MM.1S (cell line): ENCODE results near the gene SREBF1.

Experiments
- DNase-seq: peaks from one replicate; pipeline ENCODE4 v3.0.0-alpha.2; 2015
- H2AFZ ChIP-seq: fragments of 300-600 bp; sonication (generic); 2 replicates; pipeline ENCODE4 v1.6.0; 2016; ENCODE audit warnings: antibody characterized with exemption, low read length
- H3F3A ChIP-seq: fragments of 300-600 bp; sonication (generic); 2 replicates; pipeline ENCODE4 v1.6.1; 2016; ENCODE audit warnings: mild to moderate bottlenecking, antibody characterized with exemption, low read length, moderate library complexity, mixed read lengths; ENCODE audit not compliant: insufficient read depth
- H3K27ac ChIP-seq: fragments of 300-600 bp; sonication (generic); 2 replicates; pipeline ENCODE4 v1.5.1; 2016; ENCODE audit warnings: mild to moderate bottlenecking, low read length
- H3K27me3 ChIP-seq: fragments of 300-600 bp; sonication (generic); replicated peaks from 2 replicates; pipeline ENCODE4 v1.6.0; 2016; ENCODE audit warnings: low read length; ENCODE audit not compliant: insufficient read depth
- H3K36me3 ChIP-seq: fragments of 300-600 bp; sonication (generic); replicated peaks from 2 replicates; pipeline ENCODE4 v1.6.1; 2016; ENCODE audit warnings: mild to moderate bottlenecking, low read length, mixed read lengths; ENCODE audit not compliant: insufficient read depth
- H3K4me1 ChIP-seq: fragments of 300-600 bp; sonication (generic); 2 replicates; pipeline ENCODE4 v1.6.1; 2016; ENCODE audit warnings: low read length, mixed read lengths
- H3K4me2 ChIP-seq: fragments of 300-600 bp; sonication (generic); 2 replicates; pipeline ENCODE4 v1.6.0; 2016; ENCODE audit warnings: low read depth, low read length
- H3K4me3 ChIP-seq: fragments of 300-600 bp; sonication (generic); 2 replicates; pipeline ENCODE4 v1.5.1; 2016; ENCODE audit warnings: low read length, mixed read lengths
- H3K79me2 ChIP-seq: fragments of 300-600 bp; sonication (generic); 2 replicates; pipeline ENCODE4 v1.6.1; 2016; ENCODE audit warnings: mixed run types, low read length, mixed read lengths
- H3K9ac ChIP-seq: fragments of 300-600 bp; sonication (generic); 2 replicates; pipeline ENCODE4 v1.6.1; 2016; ENCODE audit warnings: low read length, mixed read lengths
- H3K9me2 ChIP-seq: fragments of 300-600 bp; sonication (generic); replicated peaks from 2 replicates; pipeline ENCODE4 v1.6.1; 2016; ENCODE audit warnings: mild to moderate bottlenecking, low read length, mixed read lengths; ENCODE audit not compliant: insufficient read depth
- H3K9me3 ChIP-seq: fragments of 300-600 bp; sonication (generic); replicated peaks from 2 replicates; pipeline ENCODE4 v1.6.1; 2016; ENCODE audit warnings: mild to moderate bottlenecking, low read length, mixed read lengths; ENCODE audit not compliant: insufficient read depth
- H4K20me1 ChIP-seq: fragments of 300-600 bp; sonication (generic); 2 replicates; pipeline ENCODE4 v1.6.1; 2016; ENCODE audit warnings: mild to moderate bottlenecking, low read length, moderate library complexity, mixed read lengths; ENCODE audit not compliant: insufficient read depth
- EZH2 ChIP-seq: fragments of 300-600 bp; sonication (generic); optimal IDR thresholded peaks from 2 replicates; pipeline ENCODE3; 2017; ENCODE audit warnings: low read depth, mild to moderate bottlenecking, antibody characterized with exemption, low read length, mixed read lengths
- EZH2phosphoT487 ChIP-seq: fragments of 300-600 bp; sonication (generic); IDR thresholded peaks from 2 replicates; pipeline ENCODE4 v1.6.1; 2018; ENCODE audit warnings: antibody characterized with exemption, low read length
- TF ChIP-seq, protein P1 (sequence below): fragments of 300-600 bp; sonication (generic); IDR thresholded peaks from 2 replicates; pipeline ENCODE4 v1.5.1; 2016; ENCODE audit warnings: antibody characterized with exemption, low read length, mixed read lengths

The SREBF1 gene

GRCh38 chr17:17782523-17783115, 54.2 kb downstream of the SREBF1 start:
- no peak for DNase-seq
- H3K9me2 ChIP-seq: no peaks in the 10 kb centered on the region
- H3K36me3 ChIP-seq: no peaks in the 10 kb centered on the region
- no peaks in the 10 kb centered on the region for H4K20me1 ChIP-seq
- H3K79me2 ChIP-seq: peaks cover 25% of the 10 kb centered on the region
- peak overlapping the region; percentile 92 for H3K4me2 ChIP-seq
- peak overlapping the region; percentile 32; the same call in 1 of the 2 replicates for H3K9ac ChIP-seq
- H3K27me3 ChIP-seq: no peaks in the 10 kb centered on the region
- peak overlapping the region; percentile 26; the same call in 1 of the 2 replicates for H2AFZ ChIP-seq
- 0 out of 2 replicates have a peak, but pooled peaks cover 5% of the 10 kb centered on the region for H3F3A ChIP-seq
- H3K27ac ChIP-seq: no peak overlapping the region
- no peaks in the 10 kb centered on the region for H3K4me1 ChIP-seq
- H3K9me3 ChIP-seq: no peaks in the 10 kb centered on the region
- TF ChIP-seq EZH2: no peak
- TF ChIP-seq, protein P1, sequence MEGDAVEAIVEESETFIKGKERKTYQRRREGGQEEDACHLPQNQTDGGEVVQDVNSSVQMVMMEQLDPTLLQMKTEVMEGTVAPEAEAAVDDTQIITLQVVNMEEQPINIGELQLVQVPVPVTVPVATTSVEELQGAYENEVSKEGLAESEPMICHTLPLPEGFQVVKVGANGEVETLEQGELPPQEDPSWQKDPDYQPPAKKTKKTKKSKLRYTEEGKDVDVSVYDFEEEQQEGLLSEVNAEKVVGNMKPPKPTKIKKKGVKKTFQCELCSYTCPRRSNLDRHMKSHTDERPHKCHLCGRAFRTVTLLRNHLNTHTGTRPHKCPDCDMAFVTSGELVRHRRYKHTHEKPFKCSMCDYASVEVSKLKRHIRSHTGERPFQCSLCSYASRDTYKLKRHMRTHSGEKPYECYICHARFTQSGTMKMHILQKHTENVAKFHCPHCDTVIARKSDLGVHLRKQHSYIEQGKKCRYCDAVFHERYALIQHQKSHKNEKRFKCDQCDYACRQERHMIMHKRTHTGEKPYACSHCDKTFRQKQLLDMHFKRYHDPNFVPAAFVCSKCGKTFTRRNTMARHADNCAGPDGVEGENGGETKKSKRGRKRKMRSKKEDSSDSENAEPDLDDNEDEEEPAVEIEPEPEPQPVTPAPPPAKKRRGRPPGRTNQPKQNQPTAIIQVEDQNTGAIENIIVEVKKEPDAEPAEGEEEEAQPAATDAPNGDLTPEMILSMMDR: no peak
- no peak for TF ChIP-seq EZH2phosphoT487
- peak overlapping the region; percentile 50; the same call in 1 of the 2 replicates for H3K4me3 ChIP-seq

DNA sequence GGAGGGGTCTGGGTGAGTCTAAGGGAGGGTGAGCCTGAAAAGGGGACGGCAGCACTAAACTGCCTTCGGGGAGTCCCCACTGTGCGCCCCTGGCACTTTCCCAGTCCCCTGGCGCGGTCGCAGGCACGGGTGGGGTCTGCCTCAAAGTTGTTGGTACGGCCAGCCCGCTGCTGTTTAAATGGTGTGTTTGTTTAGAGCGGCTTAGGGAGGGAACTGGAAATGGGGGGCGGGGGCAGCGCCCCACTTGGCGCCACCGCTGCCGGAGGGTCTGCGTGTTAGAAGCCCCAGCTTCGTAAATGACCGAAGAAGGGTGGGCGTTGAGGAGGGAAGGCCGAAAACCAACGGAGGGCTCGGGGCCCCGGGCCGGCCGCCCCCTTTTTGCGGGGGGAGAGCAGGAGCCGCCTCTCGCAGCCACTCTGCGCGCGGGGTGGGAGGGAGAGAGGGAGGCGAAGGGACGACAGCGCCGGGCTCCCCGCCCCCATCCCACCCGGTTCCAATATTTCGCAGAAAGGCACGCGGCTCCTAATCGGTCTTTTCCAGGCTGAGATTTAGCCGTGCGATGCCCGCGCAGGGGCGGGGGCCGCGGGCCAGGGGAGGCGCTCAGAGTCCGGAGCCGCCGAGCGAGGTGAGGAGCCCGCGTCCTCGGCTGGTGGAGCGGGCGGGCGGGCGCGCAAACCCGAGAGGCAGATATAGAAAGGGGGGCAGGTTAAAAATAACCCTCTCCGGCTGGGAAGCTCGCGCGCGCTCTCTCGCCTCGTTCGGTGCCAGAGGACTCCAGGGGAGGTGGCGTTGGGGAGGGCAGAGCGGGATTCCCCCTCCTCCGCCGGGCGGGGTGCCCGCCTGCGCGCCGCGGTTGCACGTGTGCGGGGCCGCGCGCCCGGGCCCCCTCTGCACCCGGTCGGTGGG, 54.9 kb downstream of the SREBF1 start:
- Histone ChIP-seq H3F3A (0 out of 2 replicates have a peak, but pooled peaks cover 5% of the 10 kb centered on the region), H3K4me2 (peak overlapping the region; percentile 92; the same call in 1 of the 2 replicates), H3K9ac (no peak overlapping the region), H3K27ac (no peak overlapping the region), H3K4me1 (no peaks in the 10 kb centered on the region), H3K4me3 (no peak overlapping the region; the same call in 1 of the 2 replicates), H4K20me1 (no peaks in the 10 kb centered on the region), H2AFZ (no peak overlapping the region), H3K79me2 (peaks cover 25% of the 10 kb centered on the region), H3K9me3 (no peaks in the 10 kb centered on the region), H3K27me3 (no peaks in the 10 kb centered on the region), H3K36me3 (no peaks in the 10 kb centered on the region), H3K9me2 (no peaks in the 10 kb centered on the region)
- TF ChIP-seq, protein P1: no peak
- TF ChIP-seq EZH2phosphoT487 (no peak), EZH2 (no peak)
- DNase-seq: no peak

DNA sequence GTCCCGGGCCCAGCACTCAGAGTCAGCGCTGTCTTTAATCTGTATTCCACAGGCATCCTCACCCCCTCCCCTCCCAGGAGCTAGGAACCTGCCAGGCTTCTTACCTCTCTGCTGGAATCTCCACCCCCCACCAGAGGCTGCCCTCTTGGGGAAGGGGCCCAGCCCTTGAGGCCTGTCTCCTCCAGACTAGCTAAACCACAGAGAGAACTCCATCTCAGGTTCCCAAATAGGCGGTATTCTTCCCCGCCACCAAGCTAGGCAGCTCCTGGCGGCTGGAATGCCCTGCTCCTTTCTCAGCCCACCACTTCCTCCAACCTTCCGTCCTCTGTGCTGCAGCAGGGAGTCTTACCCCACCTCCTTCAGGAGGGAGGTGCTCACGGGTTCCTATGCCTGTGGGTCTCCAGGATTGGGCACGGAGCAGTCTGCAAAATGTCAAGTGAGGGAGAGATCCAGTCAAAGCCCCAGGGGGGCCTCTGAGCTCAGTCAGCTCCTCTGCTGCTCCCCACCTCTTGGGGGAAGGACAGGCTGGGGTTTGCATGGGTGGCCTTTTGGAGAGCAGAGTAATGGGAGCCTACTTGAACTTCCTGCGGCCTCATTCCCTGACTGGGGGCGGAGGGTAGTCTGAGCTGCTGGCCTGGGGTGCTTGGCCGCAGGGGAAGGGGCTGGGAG, 55.7 kb downstream of the SREBF1 start:
- Histone ChIP-seq H3K4me3 (no peak overlapping the region), H3K27me3 (no peaks in the 10 kb centered on the region), H3F3A (0 out of 2 replicates have a peak, but pooled peaks cover 5% of the 10 kb centered on the region), H3K4me1 (no peaks in the 10 kb centered on the region), H3K9me2 (no peaks in the 10 kb centered on the region), H3K79me2 (peaks cover 20% of the 10 kb centered on the region), H3K9me3 (no peaks in the 10 kb centered on the region), H4K20me1 (no peaks in the 10 kb centered on the region), H3K36me3 (no peaks in the 10 kb centered on the region), H3K27ac (no peak overlapping the region), H3K4me2 (no peak overlapping the region), H2AFZ (no peak overlapping the region), H3K9ac (no peak overlapping the region)
- TF ChIP-seq, protein P1: no peak
- TF ChIP-seq EZH2phosphoT487: no peak
- TF ChIP-seq EZH2: no peak
- no peak for DNase-seq
